Measurements from ENCODE around the gene GCN1.

Gene GCN1

GRCh38 chr12:120136093-120136770 is 58.3 kb downstream of the GCN1 start:
- DNase-seq = no peak

DNA sequence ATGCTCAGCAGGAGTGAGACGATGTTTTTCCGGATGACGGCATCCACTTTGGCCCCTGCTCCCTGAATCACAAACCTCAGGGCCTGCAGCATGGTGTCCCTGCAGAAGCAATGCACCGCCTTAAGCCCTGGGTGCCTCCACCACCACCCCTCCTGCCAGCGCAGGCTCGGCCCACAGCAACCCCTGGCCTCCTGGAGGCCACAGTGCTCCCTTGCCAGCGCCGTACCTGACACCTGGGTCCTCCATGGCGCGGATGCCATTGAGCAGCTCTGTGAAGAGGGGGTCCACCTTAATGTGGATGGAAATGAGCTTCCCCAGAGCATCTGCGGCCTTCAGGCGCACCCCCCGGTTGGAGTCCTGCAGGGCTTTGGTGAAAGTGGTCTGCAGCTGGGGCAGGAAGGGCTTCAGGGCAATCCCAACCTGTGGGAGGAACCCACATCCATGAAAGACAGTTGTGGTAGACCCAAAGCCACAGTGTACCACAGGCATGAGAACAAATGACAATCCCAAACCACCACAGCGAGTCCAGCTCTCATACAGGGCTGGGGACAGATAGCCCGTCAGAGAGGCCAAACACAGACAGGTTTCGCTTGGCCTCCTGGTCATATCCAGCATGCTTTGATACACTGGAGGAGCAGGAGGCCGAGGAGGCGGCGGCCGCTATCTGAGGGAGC is 60.1 kb downstream of the GCN1 start:
- no peak for DNase-seq

DNA sequence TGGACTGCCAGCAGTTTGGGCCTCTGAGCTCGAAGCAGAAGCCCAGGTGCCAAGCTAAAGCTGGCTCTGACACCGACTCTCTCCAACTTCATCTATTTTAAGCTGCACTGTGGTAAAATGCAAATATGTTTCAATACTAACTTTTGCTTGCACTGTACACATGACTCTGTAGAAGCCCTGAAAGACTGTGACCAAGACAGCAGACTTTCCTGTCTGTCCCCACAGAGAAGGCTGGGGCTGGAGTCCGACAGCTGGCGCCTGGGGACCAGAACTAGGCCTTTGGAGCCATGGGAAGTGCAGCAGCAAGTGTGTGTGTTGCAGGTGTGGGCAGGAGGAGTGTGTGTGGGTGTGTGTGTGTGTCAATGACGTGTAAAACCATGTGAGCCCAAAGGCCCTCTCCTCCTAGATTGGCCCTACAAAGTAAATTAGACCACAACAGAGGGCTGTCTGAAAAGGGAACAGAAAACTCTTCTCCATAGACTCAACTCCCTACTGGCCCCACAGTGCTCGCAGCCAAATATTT is 61.6 kb downstream of the GCN1 start:
- no peak for DNase-seq

DNA sequence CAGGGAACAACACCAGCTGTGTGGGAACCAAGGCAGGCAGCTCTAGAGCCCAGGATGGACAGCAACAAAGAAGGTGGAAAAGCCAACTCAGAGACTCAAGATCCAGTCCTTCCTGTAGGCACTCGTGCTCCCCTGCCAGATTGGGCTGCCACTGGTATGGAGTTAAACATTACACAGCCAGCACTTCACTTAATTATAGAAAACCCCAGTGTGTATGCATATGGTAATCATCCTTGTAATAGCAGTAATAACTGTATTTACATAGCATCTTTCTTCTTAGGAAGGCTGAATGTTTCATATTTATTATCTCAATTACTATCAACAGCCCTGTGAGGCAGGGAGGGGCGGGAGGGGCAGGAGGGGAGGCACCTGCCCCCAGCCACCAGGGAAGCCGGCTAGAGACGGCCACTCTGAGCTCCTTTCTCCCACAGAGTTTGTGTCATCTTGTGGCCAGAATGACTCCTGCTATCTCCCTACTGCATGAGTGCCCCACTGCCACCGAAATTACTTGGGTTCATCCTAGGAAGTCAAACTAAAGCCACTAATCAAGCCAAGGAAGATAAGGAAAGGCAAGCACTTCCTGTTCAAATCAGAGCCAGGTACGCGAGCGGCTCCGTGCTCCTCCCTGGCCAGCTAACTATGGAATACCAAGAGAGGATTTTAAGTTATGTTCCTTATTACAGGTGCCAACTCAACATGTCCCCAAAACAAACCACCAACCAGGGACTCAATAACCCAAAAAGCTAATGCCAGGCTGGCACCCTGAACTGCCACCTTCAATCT is 62.3 kb downstream of the GCN1 start:
- DNase-seq = no peak

DNA sequence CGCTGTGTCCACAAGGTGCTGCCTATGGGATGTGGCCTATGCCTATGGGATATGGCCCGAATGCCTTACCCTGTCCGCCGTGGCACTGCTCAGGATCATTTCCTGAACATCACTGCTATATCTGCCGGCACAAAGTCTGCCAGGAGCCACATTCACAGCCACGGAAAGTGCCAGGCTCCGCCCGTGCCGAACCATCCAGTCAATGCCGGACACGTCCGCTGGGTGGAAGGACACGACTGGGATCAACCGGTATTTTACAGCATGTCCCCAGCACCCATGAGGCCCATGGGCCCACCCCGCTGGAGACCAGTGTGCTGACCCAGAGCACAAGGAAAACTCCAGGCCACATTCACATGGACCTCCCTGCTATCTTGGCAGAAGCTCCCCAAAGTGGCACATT is 63.4 kb downstream of the GCN1 start:
- DNase-seq = no peak

GRCh38 chr12:120130011-120130410 is 64.5 kb downstream of the GCN1 start:
- DNase-seq = no peak

DNA sequence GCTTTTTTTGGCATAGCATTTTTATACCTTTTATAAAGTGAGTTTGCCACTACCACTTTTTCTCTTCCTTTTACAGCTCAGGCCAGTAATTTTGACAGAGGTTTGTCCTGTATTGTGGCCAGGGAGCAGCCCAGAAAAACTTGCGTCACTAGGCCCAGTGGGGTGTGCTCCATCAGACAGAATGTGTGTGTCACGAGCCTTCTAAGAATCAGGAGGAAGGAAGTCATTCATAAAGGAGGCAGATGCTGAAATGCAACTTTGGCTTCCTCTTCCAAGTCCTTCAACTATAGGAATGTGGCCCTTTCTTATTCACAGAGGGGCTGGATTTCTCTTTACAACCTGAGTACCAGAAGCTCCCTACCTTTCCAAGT is 67.9 kb downstream of the GCN1 start:
- no peak for DNase-seq

DNA sequence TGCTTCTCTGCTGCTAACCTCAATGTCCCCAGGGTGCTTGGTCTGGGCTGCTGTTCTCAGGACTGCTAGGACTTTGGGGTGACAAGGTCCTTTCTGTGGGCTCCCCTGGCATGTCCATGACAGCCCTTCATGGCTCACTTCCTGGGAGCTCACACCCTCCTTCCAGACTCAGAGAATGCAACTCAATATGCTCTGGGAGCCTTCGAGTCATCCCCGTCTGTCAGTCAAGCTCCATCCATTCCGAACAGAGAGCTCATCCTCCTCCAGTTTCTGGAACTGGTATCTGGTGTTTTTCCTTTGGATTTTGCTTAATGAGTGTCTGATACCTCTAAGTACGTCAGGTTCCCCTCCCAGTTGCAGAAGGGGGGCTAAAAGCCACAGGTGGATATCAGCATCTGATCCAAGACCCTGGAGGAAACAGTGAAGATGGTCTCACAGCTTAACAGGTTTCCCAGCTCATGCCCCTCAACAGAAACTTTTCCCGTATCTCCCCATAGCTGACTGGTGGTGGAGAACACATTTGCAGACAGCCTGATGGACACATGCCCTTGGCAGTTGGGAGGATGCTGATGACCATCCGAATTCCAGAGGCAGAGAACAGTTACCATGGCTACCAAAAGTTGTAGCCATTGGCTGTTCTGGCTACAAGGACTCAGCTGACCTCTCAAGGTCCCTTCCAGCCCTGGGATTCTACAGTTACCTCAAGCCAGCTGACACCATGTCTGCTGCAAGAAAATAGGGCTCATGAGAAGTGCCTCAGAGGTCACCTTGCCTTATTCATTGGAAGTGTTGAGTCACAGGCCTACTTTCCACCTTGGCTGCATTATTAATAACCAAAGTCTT is 68.5 kb downstream of the GCN1 start:
- DNase-seq = no peak

DNA sequence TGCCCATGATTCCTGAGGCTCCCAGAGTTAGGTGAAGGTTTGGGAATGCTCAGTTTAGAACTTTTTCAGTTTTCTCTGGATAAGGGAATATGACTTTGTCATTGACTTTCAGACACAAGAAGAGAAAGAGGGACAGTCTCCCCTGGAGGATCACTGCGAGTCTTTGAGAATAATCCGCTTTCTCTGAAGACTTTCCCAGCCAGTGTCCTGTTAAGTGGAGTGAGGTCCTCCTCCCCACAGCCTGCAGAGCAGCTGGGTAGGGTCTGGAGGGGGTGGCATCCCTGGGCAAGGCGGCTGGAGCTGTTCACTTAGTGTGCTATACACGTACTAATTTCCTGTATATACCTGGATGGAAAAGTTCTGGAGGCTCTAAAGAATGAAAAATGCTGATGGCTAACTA is 69.5 kb downstream of the GCN1 start:
- no peak for DNase-seq

DNA sequence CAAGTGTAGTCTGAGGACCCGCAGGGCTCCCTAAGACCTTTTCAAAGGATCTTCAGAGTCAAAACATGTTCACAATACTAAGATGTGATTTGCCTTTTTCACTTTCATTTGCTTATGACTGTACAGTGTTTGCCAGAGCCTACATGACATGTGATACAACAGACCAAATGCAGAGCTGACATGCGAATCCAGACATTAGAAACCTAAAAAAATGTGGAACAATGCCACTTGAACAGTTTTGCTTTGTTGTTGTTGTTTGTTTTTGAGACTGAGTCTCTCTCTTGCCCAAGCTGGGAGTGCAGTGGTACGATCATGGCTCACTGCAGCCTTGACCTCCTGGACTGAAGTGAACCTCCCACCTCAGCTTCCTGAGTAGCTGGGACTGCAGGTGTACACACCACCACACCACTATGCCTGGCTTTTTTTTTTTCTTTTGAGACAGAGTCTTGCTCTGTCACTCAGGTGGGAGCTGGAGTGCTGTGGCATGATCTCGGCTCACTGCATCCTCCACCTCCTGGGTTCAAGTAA is 72.7 kb downstream of the GCN1 start:
- no peak for DNase-seq

DNA sequence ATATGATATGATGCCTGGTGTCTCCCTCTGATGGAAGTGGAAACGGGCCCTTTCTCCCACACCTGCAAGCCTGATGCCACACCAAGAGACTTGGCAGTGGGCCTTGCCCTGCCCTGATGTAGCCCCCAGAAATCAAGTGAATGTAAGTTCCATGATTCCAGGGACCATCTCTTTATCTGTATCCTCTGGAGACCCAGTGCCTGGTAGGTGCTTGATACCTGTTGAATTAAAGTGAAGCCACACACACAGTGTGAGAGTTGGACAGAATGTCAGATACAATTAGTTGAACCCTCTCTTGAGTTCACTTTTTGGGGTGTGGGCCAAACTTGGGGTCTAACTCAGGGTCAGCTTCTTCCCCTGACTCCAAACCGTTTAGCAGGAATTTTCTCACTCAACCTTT is 73.2 kb downstream of the GCN1 start:
- no peak for DNase-seq

- no peak for DNase-seq
Measured at GRCh38 chr12:120119271-120119973, 75.1 kb downstream of the GCN1 start.

DNA sequence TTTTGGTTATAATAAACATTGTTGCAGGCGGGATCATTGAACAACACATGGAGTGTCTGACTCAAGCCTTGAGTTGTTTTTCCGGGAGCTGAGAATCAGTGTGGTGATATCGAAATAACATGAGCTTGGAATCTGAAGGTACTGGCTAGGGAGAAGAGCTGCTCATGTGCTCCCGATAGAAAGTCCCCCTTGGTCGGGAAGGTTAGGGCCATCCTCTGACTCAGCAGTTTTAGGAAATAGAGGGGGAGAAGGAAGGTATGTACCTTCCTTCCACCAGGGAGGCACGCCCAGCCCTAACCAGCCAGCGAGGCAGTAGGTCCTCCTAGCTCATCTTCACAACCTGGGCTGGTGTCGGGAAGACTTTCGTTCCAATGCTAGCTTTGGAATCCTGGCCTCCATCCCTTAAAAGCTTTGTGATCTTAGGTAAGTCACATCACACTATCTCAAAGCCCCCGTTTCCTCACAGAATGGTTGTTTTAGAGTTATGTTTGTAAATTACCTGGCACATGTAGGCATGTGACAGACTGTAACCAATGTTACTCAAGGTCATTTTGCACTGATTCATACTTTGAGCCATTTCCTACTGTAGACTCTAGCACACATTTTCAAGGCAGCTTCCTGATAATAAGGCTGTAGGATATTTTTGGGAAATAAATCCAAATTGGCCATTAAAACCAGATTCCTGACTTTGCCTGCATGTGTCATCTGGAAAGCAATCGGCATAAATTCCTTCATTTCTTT is 76.0 kb downstream of the GCN1 start:
- no peak for DNase-seq

GRCh38 chr12:120117961-120118320 is 76.6 kb downstream of the GCN1 start:
- DNase-seq = no peak

- peak; percentile 83 for DNase-seq
Measured at GRCh38 chr12:120116792-120117651, 77.5 kb downstream of the GCN1 start.

DNA sequence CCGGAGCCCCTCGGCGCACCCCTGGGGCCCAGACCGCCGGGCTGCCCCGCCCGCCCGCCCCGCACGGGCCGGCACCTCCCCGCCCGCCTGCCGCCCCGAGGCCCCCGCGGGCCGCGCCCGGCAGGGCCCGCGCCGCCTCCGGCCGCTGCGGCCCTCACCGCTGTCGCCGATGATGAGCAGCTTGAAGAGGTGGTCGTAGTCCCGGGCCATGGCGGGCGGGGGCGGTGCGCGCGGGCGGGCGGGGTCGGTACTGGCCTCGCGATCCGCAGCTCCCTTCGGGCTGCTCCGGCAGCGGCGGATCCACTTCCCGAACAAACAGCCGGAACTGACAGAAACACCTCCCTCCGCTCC is 78.1 kb downstream of the GCN1 start, which contains the start of gene RAB35:
RAB35 (minus strand) TSS at position 313 of the 351 bp plus-strand sequence; CDS start at position 210, 103 bp downstream.
- DNase-seq = no peak

DNA sequence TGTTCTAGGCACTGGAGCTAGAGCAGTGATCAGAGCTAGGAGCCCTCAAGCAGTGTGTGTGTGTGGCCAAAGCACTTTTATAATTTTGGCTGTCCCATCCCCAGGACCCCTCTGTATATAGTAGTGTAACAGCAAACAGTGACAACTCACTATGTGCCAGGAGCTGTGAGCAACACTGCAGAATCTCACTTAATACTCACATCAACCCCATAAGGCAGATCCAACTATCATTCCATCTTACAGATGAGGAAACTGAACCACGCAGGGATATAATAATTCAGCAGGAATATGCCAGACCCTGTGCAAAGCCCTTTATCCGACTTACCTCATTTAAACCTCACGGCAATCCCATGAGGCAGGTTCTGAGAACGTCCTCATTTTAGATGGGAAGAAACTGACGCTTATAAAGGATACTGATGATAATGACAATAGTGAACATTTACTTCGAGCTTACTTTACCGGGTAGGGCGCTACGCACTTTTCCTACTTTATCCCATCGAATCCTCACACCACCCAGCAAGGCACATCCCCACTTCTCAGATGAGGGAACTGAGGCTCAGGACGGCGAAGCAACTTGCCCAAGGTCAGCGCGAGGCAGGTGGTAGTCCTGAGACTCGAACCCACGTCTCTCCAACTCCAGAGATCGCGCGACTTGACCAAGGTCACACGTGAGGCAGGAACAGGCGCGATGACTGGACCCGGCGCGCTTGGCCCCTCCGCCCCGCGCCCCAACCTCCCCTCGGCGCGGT is 78.6 kb downstream of the GCN1 start:
- no peak for DNase-seq

DNA sequence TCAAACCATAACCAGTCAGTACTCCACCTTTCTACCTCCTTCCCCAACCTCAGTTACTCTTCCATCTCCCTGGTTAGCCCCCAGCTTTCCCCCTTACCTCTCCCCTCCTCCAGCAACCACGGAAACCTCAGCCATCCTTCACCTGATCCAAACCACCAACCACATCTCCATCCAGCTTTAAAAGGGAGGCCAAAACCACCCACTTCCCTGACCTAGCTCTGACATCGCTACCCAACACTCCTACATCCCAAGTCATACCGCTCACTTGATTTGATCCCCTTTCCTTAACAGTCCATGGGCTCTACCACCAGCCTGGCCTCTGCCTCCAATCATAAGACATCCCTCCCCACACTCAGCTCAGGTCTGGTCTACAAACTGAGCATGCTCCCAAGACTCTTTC is 79.4 kb downstream of the GCN1 start:
- no peak for DNase-seq
